ENCODE results near the gene SURF1.
"Not testable (repeated sequence)": the region's sequence is repeated elsewhere in the genome, so short reads cannot be mapped to it uniquely, and the experiment has no call there.

SURF1 gene

GRCh38 chr9:133383438-133383837 lies 27.2 kb upstream of the SURF1 start:
- DNase-seq (ENCODE audit: low spot score) = no peak

GRCh38 chr9:133382507-133383141 lies 26.3 kb upstream of the SURF1 start:
- DNase-seq (ENCODE audit: low spot score) = no peak

- no peak for DNase-seq (ENCODE audit: low spot score)
These were observed 24.4 kb upstream of the SURF1 start for GRCh38 chr9:133380734-133381133.

GRCh38 chr9:133379153-133380086 lies 23.1 kb upstream of the SURF1 start:
- no peak for DNase-seq (ENCODE audit: low spot score)

- DNase-seq (ENCODE audit: low spot score) = no peak
These were observed 22.2 kb upstream of the SURF1 start for GRCh38 chr9:133378408-133378962.

GRCh38 chr9:133377721-133378216 lies 21.5 kb upstream of the SURF1 start:
- DNase-seq (ENCODE audit: low spot score) = no peak

- not testable (repeated sequence) for DNase-seq (ENCODE audit: low spot score)
These were observed 21.0 kb upstream of the SURF1 start for GRCh38 chr9:133377280-133377679.

GRCh38 chr9:133375724-133376654 lies 19.7 kb upstream of the SURF1 start, which contains the start of the genes STKLD1 and SURF4:
Gene STKLD1 (plus strand): TSS chr9:133376366. CDS start chr9:133376474, 108 bp downstream.
Gene SURF4 (minus strand): TSS chr9:133376060. CDS start chr9:133375969, 91 bp downstream.
- DNase-seq (ENCODE audit: low spot score) = peak; percentile 97

GRCh38 chr9:133375116-133375723 lies 18.9 kb upstream of the SURF1 start:
- peak; percentile 48 for DNase-seq (ENCODE audit: low spot score)

- DNase-seq (ENCODE audit: low spot score) = peak; percentile 66
These were observed 18.4 kb upstream of the SURF1 start for GRCh38 chr9:133374612-133375115.

- peak; percentile 1 for DNase-seq (ENCODE audit: low spot score)
These were observed 15.9 kb upstream of the SURF1 start for GRCh38 chr9:133372144-133372543.

- peak; percentile 19 for DNase-seq (ENCODE audit: low spot score)
These were observed 15.0 kb upstream of the SURF1 start for GRCh38 chr9:133371261-133371711.

- DNase-seq (ENCODE audit: low spot score) = no peak
These were observed 14.4 kb upstream of the SURF1 start for GRCh38 chr9:133370685-133371084.

GRCh38 chr9:133369933-133370332 lies 13.6 kb upstream of the SURF1 start:
- no peak for DNase-seq (ENCODE audit: low spot score)

GRCh38 chr9:133369422-133369821 lies 13.1 kb upstream of the SURF1 start:
- DNase-seq (ENCODE audit: low spot score) = no peak

- peak; percentile 56 for DNase-seq (ENCODE audit: low spot score)
These were observed 12.1 kb upstream of the SURF1 start for GRCh38 chr9:133368249-133368881.

GRCh38 chr9:133367778-133368177 lies 11.5 kb upstream of the SURF1 start:
- no peak for DNase-seq (ENCODE audit: low spot score)

- no peak for DNase-seq (ENCODE audit: low spot score)
These were observed 10.9 kb upstream of the SURF1 start for GRCh38 chr9:133367221-133367620.

GRCh38 chr9:133366435-133366834 lies 10.1 kb upstream of the SURF1 start:
- DNase-seq (ENCODE audit: low spot score) = no peak

GRCh38 chr9:133362359-133363044 lies 6.2 kb upstream of the SURF1 start:
- DNase-seq (ENCODE audit: low spot score) = no peak

Measured in kidney tubule cell (primary cell).